HL-60 (cell line): Measurements from ENCODE around the gene ELOA.

Experiments
- CTCF ChIP-seq: IDR thresholded peaks from one replicate; pipeline ENCODE4 v1.5.1; 2011; ENCODE audit warnings: low read length, control low read depth, inconsistent platforms; ENCODE audit not compliant: insufficient read depth
- GABPA ChIP-seq: IDR thresholded peaks from 2 replicates; pipeline ENCODE4 v1.6.1; 2012; ENCODE audit warnings: low read depth
- POLR2AphosphoS5 ChIP-seq: IDR thresholded peaks from 2 replicates; pipeline ENCODE4 v1.6.1; 2012; ENCODE audit warnings: low read depth
- SPI1 ChIP-seq: IDR thresholded peaks from 2 replicates; pipeline ENCODE4 v1.6.1; 2012; ENCODE audit warnings: low read depth, mild to moderate bottlenecking, borderline replicate concordance

GRCh38 chr1:23693599-23693998 is 49.7 kb upstream of the ELOA start:
- no peak for TF ChIP-seq CTCF
- TF ChIP-seq POLR2AphosphoS5, result no peak
- no peak for TF ChIP-seq GABPA
- no peak for TF ChIP-seq SPI1
